MG63 (cell line): Measurements from ENCODE around the gene RUNX3. TPM values are rescaled to one million over a fixed set of nuclear protein-coding genes. Genes with fewer than 3 reads are reported as not detected.

Source experiments
- DNase-seq: peaks from one replicate; pipeline ENCODE4 v3.0.0-alpha.2; 2020
- H3K27me3 ChIP-seq: fragments of 250-450 bp; sonication (Bioruptor Pico); 2 replicates; pipeline ENCODE4 v1.5.1; 2020; ENCODE audit warnings: mild to moderate bottlenecking, moderate library complexity
- H3K36me3 ChIP-seq: fragments of 250-450 bp; sonication (Bioruptor Pico); 2 replicates; pipeline ENCODE4 v1.5.1; 2020; ENCODE audit warnings: mild to moderate bottlenecking, moderate library complexity
- H3K4me3 ChIP-seq: fragments of 250-450 bp; sonication (Bioruptor Pico); 2 replicates; pipeline ENCODE4 v1.5.1; 2020; ENCODE audit warnings: mild to moderate bottlenecking, moderate library complexity
- H3K9me3 ChIP-seq: fragments of 250-450 bp; sonication (Bioruptor Pico); 2 replicates; pipeline ENCODE4 v1.5.1; 2020; ENCODE audit warnings: mild to moderate bottlenecking, moderate library complexity
- total RNA-seq: library from RNA; depleted of rRNA; stranded (reverse); fragments of >200 nt; shearing (Covaris generic); gene quantifications from 2 replicates; pipeline ENCODE4 v1.2.3, GENCODE V29; 2014; ENCODE audit warnings: low replicate concordance; rRNA removed

Gene RUNX3
- total RNA-seq, 1 experiment from 2014 or later = 5.8 TPM

DNA sequence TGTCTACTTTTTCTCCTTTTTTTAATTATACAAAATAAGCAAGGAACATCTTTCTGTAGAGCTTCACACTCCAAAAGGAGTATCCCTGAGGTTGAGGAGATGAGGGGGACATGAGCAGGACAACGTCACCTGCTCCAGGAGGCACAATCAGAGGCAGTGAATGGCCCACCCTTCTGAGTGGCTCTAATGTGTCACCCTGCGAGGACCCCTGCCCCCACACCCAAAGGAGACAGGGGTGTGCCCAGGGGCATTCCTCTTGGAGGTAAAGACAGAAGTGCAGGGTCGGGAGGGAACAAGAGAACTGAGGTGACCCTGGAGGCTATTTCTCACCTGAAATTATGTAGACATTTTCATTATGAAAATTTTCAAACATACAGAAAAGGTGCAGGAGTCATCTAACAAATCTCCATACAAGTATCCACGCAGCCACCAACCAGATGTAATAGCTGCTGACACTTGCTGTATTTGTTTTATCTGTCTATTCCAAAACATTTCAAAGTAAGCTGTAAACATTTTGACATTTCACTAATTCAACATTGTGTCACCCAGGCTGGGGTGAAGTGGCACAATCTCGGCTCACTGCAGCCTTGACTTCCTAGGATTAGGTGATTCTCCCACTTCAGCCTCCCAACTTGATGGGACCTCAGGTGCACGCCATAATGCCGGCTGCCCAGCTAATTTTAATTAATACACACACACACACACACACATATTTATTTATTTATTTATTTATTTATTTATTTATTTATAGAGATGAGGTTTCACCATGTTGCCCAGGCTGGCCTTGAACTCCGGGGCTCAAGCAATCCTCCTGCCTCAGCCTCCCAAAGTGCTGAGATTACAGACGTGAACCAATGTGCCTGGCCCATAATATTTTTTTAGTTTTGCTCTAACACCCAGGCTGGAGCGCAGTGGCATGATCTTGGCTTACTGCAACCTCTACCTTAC lies 70.7 kb downstream of the RUNX3 start:
- Histone ChIP-seq H3K36me3 (no peaks in the 10 kb centered on the region), H3K9me3 (no peaks in the 10 kb centered on the region), H3K27me3 (no peaks in the 10 kb centered on the region), H3K4me3 (no peak overlapping the region)
- no peak for DNase-seq

GRCh38 chr1:24858277-24858676 lies 71.8 kb downstream of the RUNX3 start:
- Histone ChIP-seq H3K36me3 (no peaks in the 10 kb centered on the region), H3K9me3 (no peaks in the 10 kb centered on the region), H3K27me3 (no peaks in the 10 kb centered on the region), H3K4me3 (no peak overlapping the region)
- DNase-seq = no peak

DNA sequence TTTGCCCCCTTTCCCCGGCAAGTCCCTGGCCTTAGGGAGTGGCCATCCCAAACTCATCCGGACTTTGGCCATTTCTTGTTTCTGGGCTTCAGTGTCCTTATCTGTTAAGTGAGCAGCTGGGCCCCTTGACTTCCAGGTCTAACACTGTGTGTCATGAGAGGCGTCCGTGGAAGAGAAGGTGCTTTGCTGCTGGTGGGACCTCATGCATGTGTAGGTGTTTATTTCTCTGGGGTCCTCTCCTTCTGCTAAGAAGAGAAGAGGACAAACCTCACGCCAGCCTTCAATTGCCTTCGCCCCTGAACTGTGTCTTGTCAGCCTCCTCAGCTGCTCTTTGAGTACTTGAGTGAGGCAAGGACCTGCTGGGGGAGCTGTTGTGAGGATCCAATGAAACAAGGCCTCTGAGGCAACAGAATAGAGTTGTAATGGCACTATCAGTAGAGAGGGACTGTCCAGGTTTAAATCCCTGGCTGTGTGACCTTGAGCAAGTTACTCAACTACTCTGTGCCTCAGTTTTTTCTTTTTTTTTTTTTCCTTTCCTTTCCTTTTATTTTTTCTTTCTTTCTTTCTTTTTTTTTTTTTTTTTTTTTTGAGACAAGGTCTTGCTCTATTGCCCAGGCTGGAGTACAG lies 72.5 kb downstream of the RUNX3 start:
- Histone ChIP-seq H3K27me3 (no peaks in the 10 kb centered on the region), H3K36me3 (no peaks in the 10 kb centered on the region), H3K4me3 (no peak overlapping the region), H3K9me3 (no peaks in the 10 kb centered on the region)
- DNase-seq = no peak

- no peaks in the 10 kb centered on the region for H3K27me3 ChIP-seq
- H3K9me3 ChIP-seq = no peaks in the 10 kb centered on the region
- H3K36me3 ChIP-seq = peaks cover 6% of the 10 kb centered on the region
- no peak for DNase-seq
- no peak overlapping the region for H3K4me3 ChIP-seq
Observed at GRCh38 chr1:24856787-24857506, 73.1 kb downstream of the RUNX3 start.

GRCh38 chr1:24855474-24855873 lies 74.6 kb downstream of the RUNX3 start:
- Histone ChIP-seq H3K9me3 (no peaks in the 10 kb centered on the region), H3K36me3 (peaks cover 14% of the 10 kb centered on the region), H3K4me3 (no peak overlapping the region)

GRCh38 chr1:24853649-24854048 lies 76.4 kb downstream of the RUNX3 start:
- no peaks in the 10 kb centered on the region for H3K27me3 ChIP-seq
- H3K36me3 ChIP-seq = peaks cover 22% of the 10 kb centered on the region
- no peaks in the 10 kb centered on the region for H3K9me3 ChIP-seq
- H3K4me3 ChIP-seq = no peak overlapping the region
- no peak for DNase-seq

More at GRCh38 chr1:24855474-24855873, 74.6 kb downstream of the RUNX3 start:
- no peaks in the 10 kb centered on the region for H3K27me3 ChIP-seq
- no peak for DNase-seq

- no peaks in the 10 kb centered on the region for H3K9me3 ChIP-seq
- H3K36me3 ChIP-seq = peaks cover 51% of the 10 kb centered on the region
- no peaks in the 10 kb centered on the region for H3K27me3 ChIP-seq
- H3K4me3 ChIP-seq = no peak overlapping the region
- no peak for DNase-seq
Observed at GRCh38 chr1:24850328-24850920, 79.7 kb downstream of the RUNX3 start.

DNA sequence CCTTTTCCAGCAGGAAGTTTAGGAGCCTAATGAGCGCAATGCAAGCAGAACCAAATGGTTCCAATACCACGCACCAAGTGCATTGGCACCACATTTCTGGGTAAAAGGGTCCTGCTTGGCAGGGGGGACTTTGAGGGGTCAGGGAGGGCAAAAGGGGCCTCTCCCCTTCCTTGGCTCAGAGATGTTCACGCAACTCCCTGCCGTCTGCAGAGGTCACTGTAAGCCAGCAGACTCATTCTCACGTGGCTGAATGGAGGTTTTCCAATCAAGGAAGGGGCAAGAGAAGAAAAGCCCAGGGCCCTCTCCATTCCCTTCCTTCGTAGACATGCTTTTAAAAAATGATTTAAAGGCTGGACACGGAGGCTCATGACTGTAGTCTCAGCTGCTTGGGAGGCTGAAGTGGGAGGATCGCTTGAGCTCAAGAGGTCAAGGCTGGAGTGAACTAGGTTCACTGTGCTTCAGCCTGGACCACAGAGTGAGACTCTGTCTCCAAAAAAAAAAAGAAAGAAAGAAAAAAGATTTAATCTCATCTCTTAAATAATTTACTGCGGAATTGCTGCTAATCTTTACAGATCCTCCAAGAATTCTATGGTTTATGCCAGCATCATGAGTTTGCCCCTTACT lies 80.3 kb downstream of the RUNX3 start:
- Histone ChIP-seq H3K9me3 (no peaks in the 10 kb centered on the region), H3K4me3 (no peak overlapping the region), H3K36me3 (peaks cover 53% of the 10 kb centered on the region), H3K27me3 (no peaks in the 10 kb centered on the region)
- no peak for DNase-seq

Other genes with a start within 250 kb of the RUNX3 start
- gene CLIC4, start 184.8 kb downstream of the RUNX3 start, total RNA-seq = 348 and 588 TPM in 2 replicates